ENCODE measurements around the gene SUCLG2.

DNA sequence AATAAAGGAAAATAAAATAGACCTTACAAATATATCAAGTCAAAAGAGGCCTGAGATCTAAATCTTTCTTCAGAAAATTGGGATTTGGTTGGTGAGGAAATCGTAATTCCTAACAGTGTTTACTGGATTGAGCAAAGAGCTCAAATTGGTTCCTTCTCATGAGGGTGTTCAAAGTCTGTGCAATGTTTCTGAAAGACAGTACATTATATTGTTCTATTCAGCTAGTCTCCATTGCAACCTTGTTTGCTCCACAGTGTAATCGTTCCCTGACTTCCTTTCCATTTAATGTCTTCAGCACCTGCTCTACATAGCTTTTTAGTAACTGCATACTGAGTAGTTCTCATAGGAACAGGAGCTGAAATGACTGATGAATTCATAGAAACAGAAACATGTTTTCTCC, 326.8 kb downstream of the SUCLG2 start:
- TF ChIP-seq EZH2 (IDR thresholded peaks at IDR 0.05; ENCODE audit: low read depth), result no peak
- TF ChIP-seq, protein P1, sequence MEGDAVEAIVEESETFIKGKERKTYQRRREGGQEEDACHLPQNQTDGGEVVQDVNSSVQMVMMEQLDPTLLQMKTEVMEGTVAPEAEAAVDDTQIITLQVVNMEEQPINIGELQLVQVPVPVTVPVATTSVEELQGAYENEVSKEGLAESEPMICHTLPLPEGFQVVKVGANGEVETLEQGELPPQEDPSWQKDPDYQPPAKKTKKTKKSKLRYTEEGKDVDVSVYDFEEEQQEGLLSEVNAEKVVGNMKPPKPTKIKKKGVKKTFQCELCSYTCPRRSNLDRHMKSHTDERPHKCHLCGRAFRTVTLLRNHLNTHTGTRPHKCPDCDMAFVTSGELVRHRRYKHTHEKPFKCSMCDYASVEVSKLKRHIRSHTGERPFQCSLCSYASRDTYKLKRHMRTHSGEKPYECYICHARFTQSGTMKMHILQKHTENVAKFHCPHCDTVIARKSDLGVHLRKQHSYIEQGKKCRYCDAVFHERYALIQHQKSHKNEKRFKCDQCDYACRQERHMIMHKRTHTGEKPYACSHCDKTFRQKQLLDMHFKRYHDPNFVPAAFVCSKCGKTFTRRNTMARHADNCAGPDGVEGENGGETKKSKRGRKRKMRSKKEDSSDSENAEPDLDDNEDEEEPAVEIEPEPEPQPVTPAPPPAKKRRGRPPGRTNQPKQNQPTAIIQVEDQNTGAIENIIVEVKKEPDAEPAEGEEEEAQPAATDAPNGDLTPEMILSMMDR (conservative IDR thresholded peaks at IDR 0.05), result no peak
